Measurements from ENCODE around the gene ZNF554. TPM values are rescaled to one million over a fixed set of nuclear protein-coding genes. Genes with fewer than 3 reads are reported as not detected.

The ZNF554 gene
- 4.6 and 4.8 TPM in 2 replicates for total RNA-seq (2014; rRNA removed; shearing (Covaris generic))

GRCh38 chr19:2819540-2820111, at the start of gene ZNF554:
ZNF554 (plus strand) TSS chr19:2819868; CDS start chr19:2820072, 204 bp downstream.
- DNase-seq (ENCODE audit: low spot score): peak; percentile 95

DNA sequence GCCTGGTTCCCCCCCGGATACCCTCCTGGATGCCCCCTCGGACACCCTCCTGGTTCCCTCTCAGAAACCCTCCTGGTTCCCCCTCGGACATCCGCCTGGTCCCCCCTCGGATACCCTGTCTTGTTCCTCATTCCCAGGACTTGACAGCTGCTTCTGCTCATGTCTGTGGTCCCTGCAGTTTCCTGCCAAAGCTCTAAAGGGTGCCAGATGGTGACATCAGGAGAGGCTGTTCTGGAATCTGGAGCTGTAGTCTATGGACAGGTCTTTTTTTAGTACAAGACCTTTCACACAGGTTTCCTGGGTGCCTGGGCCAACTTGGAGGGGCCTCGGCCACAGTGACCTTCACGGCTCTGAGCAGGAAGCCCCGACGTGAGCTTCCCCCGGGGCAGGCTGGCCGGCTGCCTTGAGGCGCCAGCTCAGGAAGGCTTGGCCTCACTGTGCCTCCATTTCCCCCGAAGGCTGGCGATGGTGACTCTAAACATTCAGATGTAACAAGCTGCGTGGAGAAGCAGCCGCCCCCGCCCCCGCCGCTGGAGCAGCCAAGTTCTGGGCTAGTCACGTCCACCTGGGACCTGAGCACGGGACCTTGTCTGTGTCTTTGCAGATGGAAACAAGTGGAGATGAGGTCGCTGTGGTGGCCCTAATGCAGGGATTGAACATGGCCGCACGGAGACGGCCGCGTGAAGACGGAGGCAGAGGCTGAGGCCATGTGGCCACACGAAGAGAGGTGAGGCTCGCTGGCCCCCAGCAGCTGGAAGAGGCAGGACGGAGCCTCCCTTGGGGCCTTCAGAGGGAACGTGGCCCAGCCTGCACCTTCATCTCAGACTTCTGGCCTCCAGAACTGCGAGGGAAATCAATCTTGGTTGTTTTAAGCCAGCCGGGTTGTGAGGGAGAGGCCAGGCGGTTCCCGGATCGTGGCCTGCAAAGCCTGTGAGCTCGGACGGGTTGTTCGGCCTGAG, 49.3 kb upstream of the ZNF554 start:
- DNase-seq (ENCODE audit: low spot score): no peak

- no peak for DNase-seq (ENCODE audit: low spot score)
Measured at GRCh38 chr19:2771786-2772674, 47.6 kb upstream of the ZNF554 start.

- DNase-seq (ENCODE audit: low spot score): no peak
Measured at GRCh38 chr19:2774083-2774679, 45.5 kb upstream of the ZNF554 start.

GRCh38 chr19:2774953-2775555, 44.6 kb upstream of the ZNF554 start:
- DNase-seq (ENCODE audit: low spot score): no peak

DNA sequence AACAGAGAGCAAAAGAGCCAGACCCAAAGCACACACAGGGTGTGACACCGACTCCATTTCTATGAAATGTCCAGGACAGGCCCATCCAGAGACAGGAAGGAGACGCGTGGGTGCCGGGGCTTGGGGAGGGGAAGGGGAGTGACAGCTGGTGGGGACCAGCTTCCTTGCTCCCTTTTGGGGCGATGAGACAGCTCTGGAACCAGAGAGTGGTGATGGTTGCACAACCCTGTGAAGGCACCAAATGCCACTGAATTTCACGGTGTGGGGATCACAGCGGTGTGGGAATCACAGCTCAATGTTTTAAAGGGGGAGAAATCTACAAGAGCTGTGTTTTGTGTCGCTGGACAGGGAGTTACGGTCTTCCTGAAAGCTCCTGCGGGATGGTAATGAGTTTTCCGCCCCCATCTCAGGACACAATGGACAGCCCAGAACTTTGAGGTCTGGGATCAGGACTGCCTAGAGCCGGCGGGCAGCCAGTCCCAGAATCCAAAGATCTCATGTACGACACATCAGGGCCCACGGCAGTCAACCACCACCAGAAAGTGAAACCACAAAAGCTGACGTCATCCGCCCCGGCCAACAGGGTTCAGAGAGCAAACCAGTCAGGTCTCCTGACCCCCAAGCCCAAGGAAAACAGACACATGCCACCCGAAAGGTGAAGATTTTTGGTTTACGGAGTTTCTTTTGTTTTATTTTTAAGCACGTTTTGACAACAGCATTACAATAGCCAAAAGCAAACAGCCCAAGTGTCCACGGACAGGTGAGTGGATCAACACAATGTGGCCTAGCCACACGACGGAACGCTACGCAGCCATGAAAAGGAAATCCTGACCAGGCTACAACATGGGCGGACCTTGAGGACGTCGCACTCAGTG, 43.9 kb upstream of the ZNF554 start:
- DNase-seq (ENCODE audit: low spot score): peak; percentile 65

DNA sequence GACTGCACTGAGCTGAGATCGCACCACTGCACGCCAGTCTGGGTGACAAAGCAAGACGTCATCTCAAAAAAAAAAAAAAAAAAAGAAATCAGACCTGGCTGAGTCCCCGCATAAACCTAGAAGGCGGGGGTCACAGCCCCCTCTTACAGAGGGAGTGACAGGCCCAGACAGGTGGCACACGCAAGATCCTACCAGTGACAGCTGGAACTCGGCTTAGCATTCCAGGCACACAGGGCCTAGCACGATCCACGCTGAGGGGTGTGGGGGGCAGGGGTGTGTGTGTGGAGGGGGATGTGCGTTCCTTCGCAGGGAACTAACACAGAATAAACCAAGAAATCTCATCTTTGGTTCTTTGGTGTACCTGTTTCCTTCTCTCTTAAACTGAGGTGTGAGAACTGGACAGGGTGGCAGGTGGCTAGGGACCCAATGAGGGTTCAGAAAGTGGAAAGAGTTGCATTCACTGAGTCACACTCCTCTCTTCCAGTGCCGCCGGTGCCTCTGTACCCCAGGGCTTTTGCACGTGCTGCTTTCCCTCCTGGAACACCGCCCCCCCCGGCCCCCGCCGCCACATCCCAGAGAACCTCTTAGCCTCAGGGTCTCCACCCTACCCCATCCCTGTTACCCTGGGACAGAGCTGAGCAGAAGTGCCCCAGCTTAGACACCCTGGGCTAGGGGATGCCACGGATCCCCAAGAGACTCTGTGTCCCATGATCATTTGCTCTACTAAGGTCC, 41.5 kb upstream of the ZNF554 start:
- DNase-seq (ENCODE audit: low spot score): no peak

DNA sequence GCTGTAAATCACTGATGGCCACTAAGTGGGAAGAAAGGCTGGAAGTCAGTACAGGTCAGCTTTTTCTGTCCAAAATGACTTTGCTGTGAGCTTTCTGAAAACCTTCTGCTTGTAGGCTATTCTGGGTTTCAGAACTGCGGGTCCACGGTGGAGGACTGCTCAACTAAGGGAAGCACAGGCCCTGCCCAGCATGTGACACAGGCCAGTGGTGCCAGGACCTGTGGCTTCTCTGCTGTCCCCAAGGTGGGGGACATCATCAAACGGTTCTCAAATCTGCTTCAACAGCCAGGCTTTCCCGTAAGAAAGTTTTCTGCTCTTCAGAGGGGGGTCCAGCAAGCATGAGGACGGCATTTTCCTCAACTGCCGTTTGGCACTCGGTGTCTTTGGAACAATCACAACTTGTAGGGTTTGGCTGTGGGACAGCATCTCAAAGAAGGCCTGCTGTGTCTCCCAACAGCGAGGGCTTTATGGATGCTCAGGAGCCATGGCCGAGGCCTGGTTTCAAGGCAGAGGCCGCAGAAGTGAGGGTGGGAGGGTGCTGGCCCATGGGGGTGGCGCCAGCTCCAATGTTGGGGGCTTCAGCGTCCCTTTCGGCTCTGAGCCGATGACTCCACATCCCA, 40.4 kb upstream of the ZNF554 start:
- DNase-seq (ENCODE audit: low spot score): no peak

GRCh38 chr19:2780284-2780683, 39.4 kb upstream of the ZNF554 start:
- DNase-seq (ENCODE audit: low spot score): no peak

GRCh38 chr19:2782329-2782935, 37.2 kb upstream of the ZNF554 start:
- DNase-seq (ENCODE audit: low spot score): peak; percentile 16

DNA sequence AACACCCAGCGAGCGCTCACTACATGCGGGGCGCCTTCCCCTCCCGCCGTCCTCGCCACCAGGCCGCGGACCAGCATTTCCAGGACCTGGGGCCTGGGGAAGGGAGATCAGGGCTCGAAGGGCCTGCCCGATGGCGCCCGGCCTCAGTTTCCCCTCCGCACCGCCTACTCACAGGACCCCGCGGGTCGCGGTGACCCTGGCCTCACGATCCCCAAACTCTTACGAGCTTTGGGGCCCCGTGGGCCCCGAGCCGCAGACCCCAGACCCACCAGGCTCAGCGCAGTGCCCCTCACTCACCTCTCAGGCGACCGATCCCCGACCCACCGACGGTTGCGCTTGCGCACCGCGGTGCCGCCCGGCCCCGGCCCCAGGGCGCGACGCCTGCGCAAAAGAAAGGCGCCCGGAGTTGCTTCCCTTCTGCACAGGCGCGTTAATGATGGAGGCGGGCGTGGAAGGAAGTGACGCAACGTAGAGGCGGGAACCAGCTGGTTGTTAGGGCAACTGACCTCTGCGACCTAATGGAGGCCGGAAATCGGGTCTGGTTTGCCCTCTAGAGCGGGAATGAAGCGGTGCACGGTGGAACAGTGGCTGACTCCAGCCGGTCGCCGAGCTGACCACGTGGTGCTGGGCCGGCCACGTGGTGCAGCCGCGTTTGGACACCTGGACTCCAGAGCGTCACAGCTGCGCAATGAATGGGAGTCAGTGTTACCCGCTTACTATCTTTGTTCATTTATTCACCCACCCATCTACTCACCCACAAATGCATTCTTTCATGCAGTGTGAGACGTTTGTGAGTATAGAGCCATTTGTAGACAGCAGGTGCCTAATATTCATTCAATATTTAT, 36.5 kb upstream of the ZNF554 start, which contains the start of gene SGTA:
TSS of gene SGTA (minus strand) at position 338 of the 845 bp plus-strand sequence. CDS start 14,205 bp downstream, outside the sequence.
- DNase-seq (ENCODE audit: low spot score): peak; percentile 100

DNA sequence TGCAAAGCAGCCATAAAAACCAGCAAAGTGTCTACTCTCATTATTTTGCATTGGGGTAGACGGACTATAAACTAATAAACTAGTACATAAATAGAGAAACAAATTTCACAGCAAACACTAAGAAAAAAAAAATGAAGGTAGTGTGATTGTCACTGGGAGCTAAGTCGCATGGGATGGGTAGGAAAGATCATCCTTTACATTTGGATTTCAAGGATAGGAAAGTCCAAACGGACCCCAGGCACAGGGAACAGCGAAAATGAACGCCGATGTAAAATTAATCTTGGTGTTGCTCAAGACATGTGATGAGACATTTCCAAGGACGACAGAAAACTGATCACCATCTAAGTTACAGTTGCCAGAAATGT, 35.9 kb upstream of the ZNF554 start:
- no peak for DNase-seq (ENCODE audit: low spot score)

DNA sequence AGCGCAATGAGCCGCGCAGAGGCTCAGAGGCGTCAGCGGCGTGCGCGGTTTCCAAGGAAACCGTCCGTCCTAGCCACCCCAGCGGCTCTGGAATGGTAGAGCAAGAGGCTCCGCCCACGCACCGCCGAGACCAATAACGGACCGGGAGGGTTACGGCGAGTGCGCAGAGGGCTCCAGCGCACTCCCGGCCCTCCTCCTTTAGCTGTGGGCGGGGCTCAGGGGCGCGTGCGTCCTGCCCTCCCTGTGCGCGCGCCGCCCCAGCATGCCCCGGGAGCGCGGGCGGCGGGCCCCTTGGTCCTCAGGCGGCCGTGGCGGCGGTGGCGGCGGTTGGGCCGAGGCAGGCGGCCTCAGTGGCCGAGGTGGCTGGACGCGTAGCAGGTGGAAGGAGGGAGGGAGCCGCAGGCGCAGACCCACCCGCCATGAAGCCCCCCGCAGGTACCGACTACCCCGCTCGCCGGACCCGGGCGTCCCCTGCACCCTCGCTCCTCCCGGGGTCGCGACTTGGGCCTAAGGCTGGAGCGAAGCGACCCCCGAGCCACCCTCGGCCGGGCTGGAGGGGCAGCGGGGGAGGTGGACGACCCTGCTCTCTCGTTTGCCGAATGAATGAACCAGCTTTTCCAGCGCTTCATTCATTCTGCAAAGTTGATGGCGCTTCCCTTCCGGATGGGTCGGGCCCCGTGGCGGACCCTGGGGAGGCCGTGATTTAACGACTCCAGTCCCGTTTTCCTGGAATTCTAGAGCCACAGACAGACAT, 34.2 kb upstream of the ZNF554 start, which contains the start of gene THOP1:
TSS of gene THOP1 (plus strand) at position 260 of the 754 bp plus-strand sequence. CDS start at position 420, 160 bp downstream.
- DNase-seq (ENCODE audit: low spot score): peak; percentile 100

GRCh38 chr19:2787115-2787514, 32.6 kb upstream of the ZNF554 start:
- no peak for DNase-seq (ENCODE audit: low spot score)

- no peak for DNase-seq (ENCODE audit: low spot score)
Measured at GRCh38 chr19:2788237-2788636, 31.4 kb upstream of the ZNF554 start.

DNA sequence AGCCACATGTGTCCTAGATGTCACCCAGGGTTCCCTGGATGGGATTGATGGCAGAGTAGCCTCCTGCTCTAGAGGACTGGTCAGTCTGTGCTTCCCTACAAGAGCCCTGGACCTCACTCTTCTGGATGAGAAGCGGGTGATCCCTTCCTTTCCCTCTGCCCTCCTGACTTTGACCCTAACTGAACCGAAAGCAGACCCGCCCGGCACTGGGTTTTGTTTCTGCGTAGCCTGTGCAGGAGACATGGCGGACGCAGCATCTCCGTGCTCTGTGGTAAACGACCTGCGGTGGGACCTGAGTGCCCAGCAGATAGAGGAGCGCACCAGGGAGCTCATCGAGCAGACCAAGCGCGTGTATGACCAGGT, 29.5 kb upstream of the ZNF554 start:
- DNase-seq (ENCODE audit: low spot score): no peak
